HG02981 (cell line): ENCODE data around the gene ATG2B.

ENCODE experiments used
- ATAC-seq: cut with Tn5 transposase; IDR thresholded peaks from one replicate; pipeline ENCODE4 v1.9.1; 2021; ENCODE audit warnings: mild to moderate bottlenecking, moderate library complexity; ENCODE audit not compliant: unreplicated experiment

ATG2B gene

DNA sequence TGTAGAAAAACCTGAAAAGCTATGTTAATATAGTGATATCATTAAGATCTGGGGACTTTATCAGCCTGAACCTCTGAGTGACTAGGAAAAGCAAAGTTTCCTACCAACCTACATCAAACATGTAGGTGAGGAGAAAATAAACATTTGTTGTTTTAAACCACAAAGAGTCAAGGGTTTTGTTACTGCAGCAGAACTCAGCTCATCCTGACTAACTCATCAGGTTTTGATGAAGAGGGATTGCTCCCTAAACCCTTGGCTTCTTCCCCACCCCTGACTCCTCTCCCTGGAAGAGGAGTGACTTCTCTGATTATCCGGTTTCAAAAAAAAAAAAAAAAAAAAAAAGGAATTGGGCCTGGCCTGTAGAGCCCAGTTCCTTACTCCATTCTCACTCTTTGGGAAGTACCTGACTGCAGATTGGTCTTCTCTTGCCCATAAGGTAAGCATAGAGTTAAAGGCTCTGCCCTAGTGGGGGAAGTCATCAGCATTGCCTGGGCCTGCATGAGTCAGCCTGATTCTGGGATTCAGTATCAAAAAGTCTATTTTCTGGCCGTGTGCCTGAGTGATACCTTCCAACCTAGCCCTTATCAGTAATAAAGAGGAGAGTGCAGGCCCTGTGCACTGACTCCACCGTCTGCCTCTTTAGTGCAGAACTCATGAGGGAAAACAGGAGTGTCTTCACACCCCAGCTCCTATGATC, 90.2 kb downstream of the ATG2B start:
- no peak for ATAC-seq

GRCh38 chr14:96271421-96271762, 91.7 kb downstream of the ATG2B start:
- ATAC-seq = no peak

DNA sequence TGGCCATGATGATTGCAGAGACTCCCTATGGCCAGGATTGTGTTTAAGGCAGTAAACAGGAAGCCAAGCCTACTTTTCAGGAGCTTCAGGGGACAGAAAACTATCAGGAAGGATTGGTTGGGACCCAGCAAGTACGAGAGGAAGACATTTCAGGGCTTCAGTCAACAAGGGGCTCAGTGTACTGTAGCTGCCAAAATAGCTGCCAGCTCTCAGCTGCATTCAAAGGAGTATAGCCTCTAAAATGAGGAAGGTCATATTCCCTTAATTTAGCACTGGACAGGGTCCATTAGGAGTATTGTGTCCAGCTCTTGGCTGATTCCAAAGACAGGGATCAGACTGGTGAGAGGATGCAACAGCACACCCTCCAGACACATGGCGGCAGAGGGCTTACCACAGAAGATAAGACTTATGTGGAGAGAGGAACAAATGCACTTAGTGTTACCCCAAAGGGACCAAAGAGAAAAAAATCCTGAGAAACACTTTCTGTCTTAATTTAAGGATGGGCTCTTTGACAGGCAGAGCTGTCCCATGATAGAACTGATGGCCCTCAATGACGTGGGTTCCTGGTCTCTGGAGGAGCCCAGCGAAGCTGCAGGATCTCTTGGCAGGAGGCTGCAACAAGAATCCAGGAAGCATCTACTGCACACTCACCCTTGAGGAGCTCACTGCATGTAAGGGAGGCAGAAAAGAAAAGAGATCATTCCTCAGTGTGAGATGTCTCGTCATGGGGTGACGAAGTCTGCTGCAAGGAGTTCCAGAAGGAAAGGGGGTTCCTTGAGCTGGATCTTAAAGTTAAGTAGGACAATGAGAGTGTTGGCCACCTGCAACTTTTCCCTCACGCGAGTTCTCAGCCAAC, 92.3 kb downstream of the ATG2B start:
- ATAC-seq = no peak

DNA sequence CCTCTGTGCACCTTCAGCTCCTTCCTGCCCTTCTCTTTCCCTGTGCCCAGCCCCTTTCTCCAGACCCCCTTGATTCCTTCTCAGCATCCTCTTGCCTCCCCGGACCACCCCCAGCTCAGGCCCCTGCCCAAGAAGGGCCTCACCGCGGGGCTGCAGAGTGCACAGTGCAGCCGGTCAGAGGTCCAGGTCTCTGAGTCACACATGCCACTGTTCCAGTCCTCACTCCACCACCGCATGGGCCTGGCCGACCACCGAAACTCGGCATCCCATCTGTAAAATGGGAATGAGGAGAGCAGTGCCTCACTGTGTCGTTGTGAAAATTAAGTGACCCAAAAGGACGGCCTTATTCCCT, 93.8 kb downstream of the ATG2B start:
- no peak for ATAC-seq

GRCh38 chr14:96268431-96269358, 94.4 kb downstream of the ATG2B start:
- no peak for ATAC-seq

DNA sequence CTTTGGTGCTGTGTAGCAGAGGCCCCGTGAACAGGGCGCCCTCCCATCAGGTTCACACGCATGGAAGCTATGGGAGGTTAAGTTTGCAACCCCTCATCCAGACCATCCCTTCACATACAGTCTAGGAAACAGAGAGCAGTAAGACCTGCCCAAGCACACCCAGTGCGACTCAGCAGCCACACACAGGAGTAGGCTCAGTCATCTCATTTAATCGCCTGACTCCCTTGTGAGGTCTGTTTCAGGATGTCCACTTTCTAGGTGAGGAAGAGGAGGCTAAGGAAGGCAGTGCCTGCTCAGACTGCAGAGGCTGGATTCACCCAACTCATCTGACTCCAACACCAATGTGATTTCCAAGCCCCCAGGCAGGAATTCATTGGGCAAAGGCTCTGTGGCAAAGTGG, 95.2 kb downstream of the ATG2B start:
- ATAC-seq = no peak

- ATAC-seq = no peak
Observed at GRCh38 chr14:96267336-96267735, 95.8 kb downstream of the ATG2B start.

GRCh38 chr14:96265383-96266095, 97.6 kb downstream of the ATG2B start:
- ATAC-seq = no peak

DNA sequence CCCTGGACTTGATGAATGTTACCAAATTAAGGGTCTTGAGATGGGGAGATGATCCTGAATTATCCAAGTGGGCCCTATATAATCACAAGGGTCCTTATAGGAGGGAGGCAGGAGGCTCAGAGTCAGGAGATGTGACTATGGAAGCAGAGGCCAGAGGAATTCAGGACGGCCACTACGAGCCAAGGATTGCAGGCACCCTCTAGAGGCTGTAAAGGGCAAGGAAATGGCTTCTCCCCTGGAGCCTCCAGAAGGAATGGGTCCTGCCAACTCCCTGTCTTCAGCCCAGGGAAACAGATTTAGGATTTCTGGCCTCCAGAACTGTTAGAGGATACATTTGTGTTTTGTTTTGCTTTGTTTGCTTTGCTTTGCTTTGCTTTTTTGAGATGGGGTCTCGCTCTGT, 98.3 kb downstream of the ATG2B start:
- ATAC-seq = no peak

- no peak for ATAC-seq
Observed at GRCh38 chr14:96264200-96264553, 99.0 kb downstream of the ATG2B start.

DNA sequence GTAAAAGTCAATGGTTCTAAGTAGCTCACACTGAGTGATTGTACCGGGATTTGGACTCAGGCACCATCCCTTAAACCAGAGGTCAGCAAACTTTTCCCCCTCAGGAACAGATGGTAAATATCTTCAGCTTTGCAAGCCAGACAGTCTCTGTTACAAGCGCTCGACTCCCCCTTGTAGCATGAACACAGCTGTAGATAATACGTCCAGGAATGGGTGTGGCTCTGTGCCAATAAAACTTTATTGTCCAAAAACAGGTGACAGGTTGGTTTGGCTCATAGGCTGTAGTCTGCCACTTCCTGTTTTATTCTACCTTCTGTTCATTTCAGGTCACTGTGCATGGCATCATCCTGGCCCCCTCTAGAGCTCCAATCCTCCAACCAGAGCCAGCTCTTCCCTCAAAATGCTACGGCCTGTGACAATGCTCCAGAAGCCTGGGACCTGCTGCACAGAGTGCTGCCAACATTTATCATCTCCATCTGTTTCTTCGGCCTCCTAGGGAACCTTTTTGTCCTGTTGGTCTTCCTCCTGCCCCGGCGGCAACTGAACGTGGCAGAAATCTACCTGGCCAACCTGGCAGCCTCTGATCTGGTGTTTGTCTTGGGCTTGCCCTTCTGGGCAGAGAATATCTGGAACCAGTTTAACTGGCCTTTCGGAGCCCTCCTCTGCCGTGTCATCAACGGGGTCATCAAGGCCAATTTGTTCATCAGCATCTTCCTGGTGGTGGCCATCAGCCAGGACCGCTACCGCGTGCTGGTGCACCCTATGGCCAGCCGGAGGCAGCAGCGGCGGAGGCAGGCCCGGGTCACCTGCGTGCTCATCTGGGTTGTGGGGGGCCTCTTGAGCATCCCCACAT, 99.6 kb downstream of the ATG2B start:
- ATAC-seq = no peak

DNA sequence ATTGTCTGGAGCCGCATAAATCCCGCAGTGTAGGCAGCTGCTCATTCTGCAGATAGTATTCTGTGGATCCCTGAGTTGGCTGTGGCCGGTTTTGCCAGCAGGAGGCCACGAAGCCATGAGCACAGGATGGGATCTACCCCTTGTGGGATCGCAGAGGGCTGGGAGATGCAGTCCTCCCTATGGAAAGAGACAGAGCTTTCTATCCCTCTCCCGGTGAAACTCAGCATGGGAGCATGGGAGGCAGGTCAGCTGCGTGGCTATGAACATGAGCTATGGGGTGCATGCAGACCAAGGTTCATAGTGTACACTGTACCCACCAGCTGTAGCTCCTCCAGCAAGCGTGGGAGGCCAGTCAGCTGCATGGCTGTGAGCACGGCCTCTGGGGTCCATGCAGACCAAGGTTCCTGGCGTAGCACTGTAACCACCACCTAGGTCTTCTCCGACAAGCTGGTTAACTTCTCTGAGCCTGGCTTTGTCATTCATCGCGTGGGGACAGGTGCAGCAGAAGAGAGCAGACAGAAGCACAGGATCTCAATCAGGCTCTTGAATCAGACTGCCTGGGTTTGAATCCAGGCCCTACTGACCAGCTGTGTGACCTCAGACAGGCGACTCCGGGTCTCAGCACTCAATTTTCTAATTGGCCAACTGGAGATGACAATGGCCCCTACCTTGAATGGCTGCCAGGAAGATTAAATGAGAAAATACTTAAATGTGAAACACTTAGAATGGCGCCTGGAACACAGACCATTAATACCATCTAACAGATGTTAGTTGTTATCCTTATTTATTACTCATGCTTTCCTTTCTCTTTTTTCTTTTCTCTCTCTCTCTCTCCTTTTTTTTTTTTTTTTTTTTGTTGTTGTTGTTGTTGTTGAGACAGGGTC, 101.1 kb downstream of the ATG2B start:
- ATAC-seq = no peak

DNA sequence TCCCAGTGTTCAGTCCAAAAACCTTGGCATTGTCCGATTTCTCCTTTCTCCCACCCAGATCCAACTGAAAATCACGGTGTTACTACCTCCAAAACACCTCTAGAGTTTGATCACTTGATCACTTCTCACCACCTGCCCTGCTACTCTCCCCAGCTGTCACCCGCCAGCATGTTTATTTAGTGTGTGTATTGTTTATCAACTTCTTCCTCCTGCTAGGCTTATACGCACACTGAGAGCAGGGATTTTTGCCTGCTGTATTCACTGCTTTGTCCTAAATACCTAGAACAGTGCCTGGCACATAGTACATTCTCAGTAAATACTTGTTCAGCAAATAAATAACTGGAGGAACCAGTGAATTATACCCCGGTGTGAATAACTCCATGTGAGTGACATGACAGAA, 102.1 kb downstream of the ATG2B start:
- ATAC-seq = no peak

DNA sequence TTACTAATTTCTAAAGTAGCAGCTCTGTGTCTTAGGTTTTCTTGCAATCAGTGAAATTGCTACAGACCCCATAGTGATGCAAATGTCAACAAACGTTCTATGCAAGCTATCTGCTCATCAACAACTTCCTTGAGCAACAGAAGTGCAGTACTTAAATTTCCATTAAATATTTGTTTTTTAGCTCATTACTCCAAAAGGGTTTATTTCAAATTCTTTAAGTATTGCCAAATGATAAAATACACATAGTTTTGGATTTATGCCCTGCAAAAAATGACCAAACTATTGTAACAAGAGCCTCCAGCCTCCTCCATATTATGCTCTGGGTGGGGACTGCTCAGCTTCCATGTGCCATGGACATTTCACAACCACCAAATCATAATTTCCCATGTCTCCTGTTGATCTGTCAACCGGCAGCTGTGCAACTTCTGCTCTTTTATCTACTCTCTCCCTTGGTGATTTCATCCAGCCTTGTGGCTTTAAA, 102.8 kb downstream of the ATG2B start:
- ATAC-seq = no peak

DNA sequence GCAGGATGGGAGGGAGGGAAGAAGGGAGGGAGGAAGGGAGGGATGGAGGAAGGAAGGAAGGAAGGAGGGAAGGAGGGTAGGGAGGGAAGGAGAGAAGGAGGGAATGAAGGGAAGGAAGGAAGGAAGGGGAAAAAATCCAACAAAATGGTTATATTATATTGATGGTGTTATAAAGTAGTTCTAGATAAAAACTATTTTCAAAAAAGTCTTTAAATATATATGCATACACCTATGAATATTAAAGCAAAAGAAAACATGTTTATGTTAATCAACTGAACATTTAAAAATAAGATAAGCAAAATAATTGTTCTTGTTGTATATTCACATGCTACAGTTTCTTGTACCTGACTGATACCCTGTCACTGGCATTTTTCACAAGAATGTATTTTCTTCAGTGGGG, 105.2 kb downstream of the ATG2B start:
- ATAC-seq = no peak

GRCh38 chr14:96257056-96257455, 106.1 kb downstream of the ATG2B start:
- ATAC-seq = no peak

GRCh38 chr14:96256407-96256806, 106.7 kb downstream of the ATG2B start:
- ATAC-seq = no peak

GRCh38 chr14:96255501-96256366, 107.4 kb downstream of the ATG2B start, which contains the start of gene BDKRB1:
TSS of gene BDKRB1 (plus strand) at chr14:96256210. CDS start at chr14:96263683, 7,473 bp downstream.
- ATAC-seq = no peak
